HepG2 (cell line): ENCODE measurements around the gene TMEM87A.

Source experiments
- ARNT ChIP-seq: fragments of 450-650 bp; IDR thresholded peaks from 2 replicates; pipeline ENCODE4 v1.6.1; 2017
- ZNF10 ChIP-seq: sonication (generic); formaldehyde crosslinking; IDR thresholded peaks from 2 replicates; pipeline ENCODE4 v1.4.0; 2020; ENCODE audit warnings: mild to moderate bottlenecking, low read depth, missing genetic modification reagents, borderline replicate concordance
- ZNF609 ChIP-seq: sonication (generic); formaldehyde crosslinking; IDR thresholded peaks from 2 replicates; pipeline ENCODE4 v1.4.0; 2020; ENCODE audit warnings: mild to moderate bottlenecking, missing genetic modification reagents, borderline replicate concordance

DNA sequence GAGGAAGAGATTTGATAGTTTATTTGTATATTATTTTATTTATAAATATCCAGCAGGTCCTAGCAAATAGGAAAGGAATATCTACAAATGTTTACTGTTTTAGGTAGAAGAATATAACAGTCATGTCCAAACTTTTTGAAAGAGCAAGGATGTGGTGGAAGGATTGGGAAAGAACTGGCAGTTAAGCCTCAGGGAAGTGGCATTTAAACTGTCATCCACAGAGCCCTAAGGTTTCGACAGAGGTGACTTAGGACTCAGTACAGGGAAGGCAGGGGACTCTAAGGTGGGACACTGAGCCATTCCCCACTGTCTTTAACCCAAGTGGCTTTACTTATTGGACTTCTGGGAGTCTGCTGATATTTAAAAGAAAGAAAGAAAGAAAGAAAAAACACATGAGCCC is 11.8 kb upstream of the TMEM87A start:
- TF ChIP-seq ZNF10 (CRISPR knock-in tag) (no peak), ZNF609 (CRISPR knock-in tag) (no peak), ARNT (no peak)
